HG02981 (cell line): ENCODE results near the gene NDUFAF2.

Experiments used
- ATAC-seq: cut with Tn5 transposase; IDR thresholded peaks from one replicate; pipeline ENCODE4 v1.9.1; 2021; ENCODE audit warnings: mild to moderate bottlenecking, moderate library complexity; ENCODE audit not compliant: unreplicated experiment

The NDUFAF2 gene

GRCh38 chr5:61114441-61114840 lies 169.4 kb downstream of the NDUFAF2 start:
- ATAC-seq: no peak

GRCh38 chr5:61115968-61116367 lies 171.0 kb downstream of the NDUFAF2 start:
- ATAC-seq: no peak

DNA sequence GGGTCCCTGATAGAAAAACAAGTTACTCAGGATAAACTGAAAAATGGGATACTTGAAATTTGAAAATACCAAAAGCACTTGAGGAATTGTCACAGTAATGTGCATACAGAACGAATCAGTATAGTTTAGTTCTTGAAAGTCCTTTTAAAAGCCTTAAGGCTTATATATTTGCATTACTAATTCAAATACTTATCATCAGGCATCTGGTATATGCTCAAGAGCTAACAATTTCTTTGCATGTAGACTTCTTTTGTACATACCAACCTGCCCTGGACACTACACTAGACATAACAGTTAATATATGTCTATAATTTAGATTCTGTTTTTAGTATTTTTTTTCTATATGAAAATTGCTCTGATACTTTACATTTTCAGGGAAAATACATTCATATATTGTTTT lies 174.1 kb downstream of the NDUFAF2 start:
- ATAC-seq: no peak

DNA sequence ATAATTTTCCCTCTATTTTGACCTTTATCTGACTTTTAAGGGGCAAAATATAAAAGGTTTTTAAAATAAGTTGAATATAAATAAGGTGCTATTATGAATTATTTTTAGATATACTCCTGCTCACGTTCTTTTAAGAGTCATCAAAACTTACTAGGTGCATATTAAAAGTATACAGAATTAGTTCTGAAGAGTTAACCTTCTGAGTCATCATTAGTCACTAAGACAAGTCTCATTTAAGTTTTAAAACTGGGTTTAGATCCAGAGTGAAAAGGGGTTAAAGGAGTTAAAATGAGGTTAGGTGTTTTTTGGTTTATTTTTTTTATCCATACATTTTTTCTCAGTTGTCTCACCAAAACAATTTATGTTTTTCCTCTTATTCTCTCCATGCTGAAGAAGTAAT lies 175.5 kb downstream of the NDUFAF2 start:
- ATAC-seq: no peak

DNA sequence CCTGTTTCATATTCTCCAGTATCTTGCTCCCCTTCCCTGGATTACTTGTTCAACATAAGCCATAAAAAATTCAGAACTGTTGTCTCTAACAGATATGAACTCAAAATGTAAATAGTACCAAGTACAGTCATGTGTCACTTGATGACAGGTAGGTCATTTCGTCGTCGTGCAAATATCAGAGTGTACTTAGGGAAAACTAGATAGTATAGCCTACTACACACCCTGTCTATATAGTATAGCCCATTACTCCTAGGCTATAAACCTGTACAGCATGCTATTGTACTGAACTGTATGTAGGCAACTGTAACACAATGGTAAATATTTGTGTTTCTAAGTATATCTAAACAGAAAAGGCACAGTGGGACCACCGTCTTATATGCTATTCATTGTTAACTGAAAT lies 178.1 kb downstream of the NDUFAF2 start:
- no peak for ATAC-seq

DNA sequence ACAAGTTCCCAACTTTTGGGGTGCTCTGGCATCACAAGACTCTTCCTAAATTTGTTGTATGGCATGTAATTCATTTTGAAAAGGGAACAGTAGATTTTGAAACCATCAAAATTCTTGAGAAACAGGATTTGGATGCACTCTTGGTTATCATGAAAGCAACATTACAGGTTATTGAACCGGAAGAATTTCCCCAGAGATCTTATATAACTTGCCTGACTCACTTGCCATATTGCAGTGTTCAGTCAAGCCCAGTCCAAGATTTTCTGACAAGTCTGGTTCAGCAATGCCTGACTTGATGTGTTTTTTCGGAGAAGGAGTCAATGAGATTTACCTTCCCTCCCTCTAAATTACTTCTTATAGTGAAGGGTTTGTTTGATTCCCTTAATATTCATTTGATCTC lies 185.3 kb downstream of the NDUFAF2 start:
- no peak for ATAC-seq

DNA sequence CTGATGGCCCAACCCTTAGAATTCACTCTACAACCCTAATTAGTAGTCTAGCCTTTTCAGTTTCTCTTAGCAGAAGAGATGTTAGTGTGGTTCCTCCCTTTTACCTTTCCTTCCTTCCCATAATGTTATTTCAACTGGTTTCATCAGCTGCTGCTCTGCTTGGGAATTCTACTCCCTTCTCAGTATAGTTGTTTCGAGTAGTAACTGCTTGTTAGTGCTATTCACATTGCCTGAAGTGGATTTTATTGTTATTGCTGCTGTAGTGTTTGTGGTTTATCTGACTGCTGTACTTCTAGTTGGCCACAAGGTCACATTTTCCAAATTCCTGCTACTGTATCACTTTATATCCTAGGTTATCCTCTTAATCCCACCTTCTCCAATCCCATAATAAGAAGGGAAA lies 187.6 kb downstream of the NDUFAF2 start:
- no peak for ATAC-seq

- ATAC-seq: no peak
Measured at GRCh38 chr5:61137835-61138234, 192.8 kb downstream of the NDUFAF2 start.

- no peak for ATAC-seq
Measured at GRCh38 chr5:61139094-61139873, 194.3 kb downstream of the NDUFAF2 start.

DNA sequence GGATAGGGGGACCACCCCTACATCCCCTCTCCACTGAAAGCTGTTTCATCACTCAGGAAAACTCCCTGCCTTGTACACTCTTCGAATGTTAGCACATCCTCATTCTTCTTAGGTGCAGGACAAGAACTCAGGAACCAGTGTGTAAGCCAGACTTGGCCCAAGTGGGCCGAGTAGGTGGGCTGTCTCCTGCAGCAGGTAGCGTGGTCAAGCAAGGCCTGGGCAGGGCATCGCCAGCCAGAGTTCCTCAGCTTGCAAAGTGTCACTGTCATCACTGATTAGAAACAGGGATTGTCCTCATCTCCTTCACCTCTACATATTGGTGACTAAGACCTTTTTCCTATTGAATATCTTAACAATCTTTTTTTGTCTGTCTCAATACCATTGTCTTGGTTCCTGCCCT lies 194.9 kb downstream of the NDUFAF2 start:
- ATAC-seq: no peak

DNA sequence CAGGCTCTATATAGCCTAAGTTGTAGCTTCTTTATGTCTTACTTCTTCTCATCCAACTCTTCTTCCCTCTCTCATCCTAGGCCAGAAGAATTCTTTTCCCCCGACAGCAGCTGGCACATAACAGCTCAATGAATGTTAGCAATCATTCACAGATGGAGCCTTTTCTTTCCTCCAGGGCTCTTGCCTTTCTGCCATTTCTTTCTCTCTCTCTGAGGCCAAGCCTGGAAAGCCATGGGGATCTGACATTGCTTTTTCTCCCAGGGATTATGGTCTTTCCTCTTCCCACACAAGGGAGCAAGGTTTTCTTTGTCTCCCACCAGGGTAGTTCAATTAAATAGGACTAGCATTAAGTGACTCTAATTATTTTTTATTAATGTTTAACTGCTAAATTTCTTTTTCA lies 196.8 kb downstream of the NDUFAF2 start:
- ATAC-seq: no peak

- no peak for ATAC-seq
Measured at GRCh38 chr5:61142391-61142790, 197.4 kb downstream of the NDUFAF2 start.

DNA sequence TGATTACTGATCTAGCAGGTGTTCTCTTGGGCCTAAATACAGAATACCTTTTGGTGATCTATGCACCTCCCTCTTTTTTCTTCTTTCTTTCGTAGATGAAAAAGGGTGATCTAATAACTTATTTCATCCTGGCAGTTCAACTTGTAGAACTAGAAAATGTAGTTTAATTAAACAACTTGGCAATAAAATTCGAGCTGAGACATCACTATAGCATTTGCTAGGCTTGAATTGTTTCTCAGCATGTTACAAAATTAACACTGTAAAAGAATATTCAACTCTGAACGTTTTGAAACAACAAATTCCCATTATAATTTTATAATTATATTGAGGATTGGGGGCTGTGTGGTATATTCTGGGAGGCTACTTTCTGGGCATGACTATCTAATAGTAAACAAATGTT lies 197.8 kb downstream of the NDUFAF2 start:
- ATAC-seq: no peak

- no peak for ATAC-seq
Measured at GRCh38 chr5:61148515-61148914, 203.5 kb downstream of the NDUFAF2 start.

- ATAC-seq: no peak
Measured at GRCh38 chr5:61151893-61152292, 206.9 kb downstream of the NDUFAF2 start.

- no peak for ATAC-seq
Measured at GRCh38 chr5:61159070-61159469, 214.1 kb downstream of the NDUFAF2 start.

GRCh38 chr5:61159836-61160235 lies 214.8 kb downstream of the NDUFAF2 start:
- ATAC-seq: no peak

DNA sequence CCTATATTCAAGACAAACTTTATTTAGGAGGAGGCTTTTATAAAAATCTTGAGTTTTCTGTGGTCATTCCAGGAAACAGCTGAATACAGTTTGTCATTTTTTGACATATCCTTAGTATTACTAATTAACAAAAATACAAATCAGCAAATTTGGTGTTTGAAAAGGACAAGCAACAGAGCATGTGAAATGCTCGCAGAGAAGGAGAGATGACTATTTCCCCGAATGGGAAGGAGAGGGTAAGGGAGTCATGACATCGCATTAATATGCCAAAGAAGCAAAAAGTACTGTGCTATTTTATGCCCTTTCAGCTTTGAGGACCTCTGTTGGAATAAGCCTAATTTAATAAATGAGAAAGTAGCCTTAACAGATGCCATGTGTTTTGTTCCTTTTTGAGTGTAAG lies 215.5 kb downstream of the NDUFAF2 start:
- ATAC-seq: no peak

- peak; percentile 95 for ATAC-seq
Measured at GRCh38 chr5:61162010-61162831, 217.2 kb downstream of the NDUFAF2 start, which contains the start of gene SMIM15. Gene SMIM15 (minus strand): TSS chr5:61162468. CDS start chr5:61160171, 2,297 bp downstream.

DNA sequence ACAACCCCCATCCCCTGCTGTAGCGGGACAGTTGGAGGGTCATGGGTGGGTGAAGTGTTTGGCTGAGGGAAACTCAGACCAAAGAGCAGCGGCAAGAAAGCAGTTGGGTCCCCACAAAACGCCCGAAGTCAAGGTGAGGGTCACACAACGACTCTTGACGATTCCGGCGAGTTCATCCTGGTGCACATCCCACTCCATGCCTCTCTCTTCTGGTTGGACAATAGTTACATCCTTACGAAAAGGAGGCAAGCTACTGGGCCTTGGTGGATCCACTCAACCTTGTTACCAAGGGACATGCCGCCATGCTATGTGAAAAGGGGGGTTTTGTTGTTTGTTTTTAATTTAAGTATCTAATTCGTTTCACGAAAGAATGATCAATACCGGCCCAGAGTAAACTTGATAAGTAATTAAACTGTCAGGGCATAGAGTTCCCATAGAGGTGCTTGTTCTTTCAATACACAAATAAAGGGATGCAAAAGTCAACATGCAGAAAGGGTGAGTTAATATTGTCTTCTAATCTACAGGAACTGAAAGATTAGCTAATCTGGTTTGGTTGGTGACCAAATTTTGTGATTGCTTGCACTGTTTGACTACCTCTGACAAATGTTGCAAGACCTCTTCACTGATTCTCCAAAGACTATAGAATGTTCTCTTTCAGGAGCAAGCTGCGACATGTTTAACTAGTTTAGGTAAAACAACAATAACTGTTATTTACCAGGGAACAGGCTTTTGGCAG lies 218.0 kb downstream of the NDUFAF2 start:
- no peak for ATAC-seq

- ATAC-seq: no peak
Measured at GRCh38 chr5:61163905-61164304, 218.9 kb downstream of the NDUFAF2 start.
